SK-N-MC (cell line): Measurements from ENCODE around the gene MLST8.

Source experiments
- EZH2 ChIP-seq: fragments of 200-600 bp; sonication (generic); IDR thresholded peaks from one replicate; pipeline ENCODE4 v1.6.1; 2017; ENCODE audit warnings: antibody characterized with exemption
- POLR2AphosphoS5 ChIP-seq: IDR thresholded peaks from 2 replicates; pipeline ENCODE4 v1.6.1; 2012; ENCODE audit warnings: mild to moderate bottlenecking, low read depth, low read length, borderline replicate concordance

- TF ChIP-seq EZH2 (no peak), POLR2AphosphoS5 (no peak)
Measured at GRCh38 chr16:2178321-2179106, 26.7 kb upstream of the MLST8 start.
